Effector CD8-positive, alpha-beta T cell (primary cell): ENCODE measurements around the gene CNTNAP3B.
"Not testable (repeated sequence)": the region's sequence is repeated elsewhere in the genome, so short reads cannot be mapped to it uniquely, and the experiment has no call there.

Experiments used
- DNase-seq: peaks from one replicate; lab custom pipeline; 2025; lab: John Stamatoyannopoulos, UW

The CNTNAP3B gene

GRCh38 chr9:41977965-41978600 lies 151.1 kb downstream of the CNTNAP3B start:
- DNase-seq: not testable (repeated sequence)

DNA sequence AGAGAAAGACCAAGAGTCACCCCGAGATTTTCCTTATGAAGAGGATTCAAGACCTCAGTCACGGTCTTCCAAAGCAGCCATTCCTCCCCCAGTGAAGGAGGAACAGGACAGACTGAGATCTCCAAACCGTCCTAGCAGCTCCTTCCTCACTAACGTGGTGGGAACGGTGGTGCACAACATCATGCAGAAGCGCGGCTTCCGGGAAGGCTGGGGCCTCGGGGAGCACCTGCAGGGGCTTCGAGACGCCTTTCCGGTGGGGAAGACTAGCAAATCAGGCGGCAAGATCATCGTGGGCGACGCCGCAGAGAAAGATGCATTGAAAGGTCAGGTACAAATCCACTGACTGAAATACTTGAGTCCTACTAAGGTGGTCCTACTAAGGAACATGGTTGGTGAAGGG lies 154.3 kb downstream of the CNTNAP3B start:
- DNase-seq: not testable (repeated sequence)

- not testable (repeated sequence) for DNase-seq
These were observed 176.2 kb downstream of the CNTNAP3B start for GRCh38 chr9:41953007-41953406.

GRCh38 chr9:41941738-41942137 lies 187.5 kb downstream of the CNTNAP3B start:
- DNase-seq: not testable (repeated sequence)

- DNase-seq: not testable (repeated sequence)
These were observed 191.1 kb downstream of the CNTNAP3B start for GRCh38 chr9:41938143-41938542.

GRCh38 chr9:41935727-41936126 lies 193.5 kb downstream of the CNTNAP3B start:
- not testable (repeated sequence) for DNase-seq

DNA sequence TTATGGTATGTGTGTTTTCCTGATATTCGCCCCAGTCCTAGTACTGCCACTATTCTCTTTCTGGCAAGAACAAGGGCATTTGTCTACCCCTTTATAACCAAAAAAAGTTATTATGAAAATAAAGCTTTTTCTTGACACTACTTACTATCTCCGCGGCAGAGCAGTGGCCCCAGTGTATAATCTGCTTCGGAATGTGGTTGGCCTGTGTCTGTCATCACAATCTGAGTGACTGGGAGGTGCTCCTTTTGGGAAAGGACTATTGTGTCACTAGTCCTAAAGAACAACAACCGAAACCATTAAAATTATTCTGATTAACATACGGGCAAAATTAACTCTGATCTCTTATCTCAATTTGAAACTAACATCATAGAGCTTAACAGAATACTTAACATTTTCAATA lies 200.1 kb downstream of the CNTNAP3B start:
- DNase-seq: not testable (repeated sequence)

DNA sequence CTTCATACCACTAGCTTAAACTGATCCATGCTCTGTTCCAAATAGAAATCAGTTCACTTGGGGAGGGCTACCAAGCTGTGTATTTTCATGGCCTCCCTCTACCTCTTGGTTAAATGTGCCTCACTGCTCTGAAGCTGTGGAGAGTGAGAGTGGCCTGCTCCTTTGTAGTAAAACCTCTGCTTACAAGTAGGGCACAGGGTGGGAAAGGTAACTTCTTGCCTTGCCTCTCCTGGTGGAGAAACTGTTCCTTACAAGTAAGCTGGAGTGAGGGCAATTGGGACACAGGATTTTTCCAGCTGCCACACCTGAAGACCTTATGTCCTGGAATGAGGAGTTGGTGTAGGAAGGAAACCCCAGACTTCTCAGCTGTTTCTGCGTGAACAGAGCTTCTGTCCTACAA lies 211.9 kb downstream of the CNTNAP3B start:
- not testable (repeated sequence) for DNase-seq

DNA sequence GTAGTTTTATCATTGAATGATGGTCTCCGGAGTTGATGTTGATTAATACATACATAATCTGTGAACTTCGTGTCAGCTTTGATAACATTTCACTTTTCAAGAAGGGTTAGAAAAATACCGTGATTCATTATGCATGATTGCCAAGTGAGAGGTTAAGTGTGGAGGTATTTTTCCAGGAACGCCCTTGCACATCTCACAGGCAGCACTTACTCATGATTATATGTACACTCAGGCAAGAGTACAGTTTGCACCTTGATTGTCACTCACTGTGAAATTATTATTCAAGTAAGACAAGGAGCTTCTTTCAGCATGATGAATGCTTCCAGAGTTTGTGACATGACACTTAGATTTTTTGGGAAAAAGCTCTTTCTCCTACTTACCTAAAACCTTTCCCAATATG lies 223.7 kb downstream of the CNTNAP3B start:
- DNase-seq: not testable (repeated sequence)

DNA sequence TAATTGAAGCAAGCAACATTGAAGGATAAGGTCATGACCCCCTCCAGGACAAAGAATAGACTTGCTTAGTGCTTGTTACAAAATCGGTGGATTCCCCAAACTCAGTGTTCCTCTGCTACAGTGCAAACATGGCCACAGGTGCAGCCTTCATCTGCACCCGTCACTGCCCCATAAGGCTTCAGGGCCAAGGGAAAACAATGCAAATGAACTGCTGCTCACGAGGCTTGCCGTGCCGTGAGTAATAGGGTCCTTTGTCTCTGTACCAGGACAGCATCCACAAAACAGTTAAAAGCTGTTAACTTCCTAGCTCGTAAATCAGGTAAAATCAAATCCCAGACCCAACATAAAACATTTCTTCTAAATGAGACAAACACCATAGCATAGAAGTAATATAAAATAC lies 226.5 kb downstream of the CNTNAP3B start:
- not testable (repeated sequence) for DNase-seq

DNA sequence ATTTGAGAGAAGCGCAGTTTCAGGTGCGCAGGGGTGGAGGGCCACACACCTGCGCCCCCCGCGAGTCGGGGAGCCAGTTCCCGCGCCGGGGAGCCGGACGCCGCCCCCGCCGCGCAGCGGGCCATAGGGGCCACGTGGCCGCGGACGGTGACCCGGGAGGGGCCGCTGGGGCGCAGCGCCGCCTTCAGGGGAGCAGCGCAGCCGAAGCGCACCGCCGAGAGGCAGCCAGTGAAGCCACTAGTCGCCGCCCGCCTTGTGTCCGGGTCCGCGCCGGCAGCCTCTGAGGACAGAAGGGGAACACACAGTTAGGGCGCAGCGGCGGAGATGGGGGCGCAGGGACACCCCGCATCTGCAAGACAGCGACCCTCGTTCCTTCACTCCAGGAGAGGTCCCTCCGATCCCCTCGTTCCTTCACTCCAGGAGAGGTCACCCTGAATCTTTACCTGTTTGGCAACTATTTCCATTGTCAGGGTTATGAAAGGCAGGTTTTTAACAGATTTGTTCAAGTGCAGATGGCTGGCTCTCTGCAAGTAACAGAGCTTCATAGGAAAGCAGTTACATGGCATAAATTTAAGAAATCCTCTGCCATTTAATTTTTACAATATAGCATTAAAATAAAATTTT lies 230.4 kb downstream of the CNTNAP3B start:
- not testable (repeated sequence) for DNase-seq

DNA sequence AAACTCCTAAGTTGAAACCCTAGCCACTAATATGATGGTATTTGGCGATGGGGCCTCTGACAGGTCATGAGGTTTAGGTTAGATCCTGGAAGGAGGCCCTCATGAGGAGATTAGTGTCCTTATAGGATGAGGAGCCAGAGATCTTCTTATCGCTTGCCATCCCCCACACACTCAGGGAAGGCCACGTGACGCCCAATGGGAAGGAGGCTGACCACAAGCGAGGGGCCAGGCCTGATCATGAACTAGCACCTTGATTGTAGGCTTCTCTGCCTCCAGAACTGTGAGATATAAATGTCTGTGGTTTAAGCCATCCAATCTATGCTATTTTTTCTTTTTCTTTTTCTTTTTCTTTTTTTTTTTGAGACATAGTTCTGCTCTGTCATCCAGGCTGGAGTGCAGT lies 254.7 kb downstream of the CNTNAP3B start:
- not testable (repeated sequence) for DNase-seq

DNA sequence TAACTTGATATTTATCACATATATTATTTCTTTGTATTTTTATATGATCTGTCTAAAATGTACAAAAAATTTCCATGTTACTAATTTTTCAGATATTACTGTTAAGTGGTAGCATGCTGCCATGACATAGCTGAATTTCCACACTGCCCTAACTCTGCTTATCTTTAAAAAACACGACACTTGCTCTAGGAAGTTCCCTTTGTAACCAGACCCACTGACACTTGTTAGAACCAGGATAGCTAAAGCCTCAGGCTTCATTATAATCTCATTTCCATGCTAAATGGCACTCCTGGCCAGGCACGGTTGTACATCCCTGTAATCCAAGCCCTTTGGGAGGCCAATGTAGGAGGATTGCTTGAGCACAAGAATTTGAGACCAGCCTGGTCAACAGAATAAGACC lies 273.8 kb downstream of the CNTNAP3B start:
- not testable (repeated sequence) for DNase-seq

GRCh38 chr9:41851848-41852740 lies 277.1 kb downstream of the CNTNAP3B start:
- DNase-seq: not testable (repeated sequence)

DNA sequence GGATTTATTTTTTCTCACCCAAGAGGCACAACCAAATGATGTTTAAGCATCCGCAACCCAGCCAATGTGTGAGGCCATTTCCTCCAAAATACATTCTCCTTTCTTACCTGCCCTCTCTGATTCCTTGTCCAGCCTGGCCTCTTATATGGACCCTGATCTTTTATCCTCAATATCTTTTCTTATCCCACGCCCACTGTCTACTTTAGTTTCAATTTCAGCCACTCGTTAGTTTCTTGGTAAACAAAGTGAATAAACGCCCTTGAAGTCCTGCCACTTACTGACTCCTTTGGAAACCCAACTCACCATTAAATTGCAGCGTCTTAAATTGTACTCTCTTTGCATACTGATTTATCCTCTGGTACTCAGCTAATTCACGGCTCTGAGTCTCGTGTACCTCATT lies 281.4 kb downstream of the CNTNAP3B start:
- DNase-seq: not testable (repeated sequence)
